Measurements from ENCODE around the gene USH2A. TPM values are rescaled to one million over a fixed set of nuclear protein-coding genes. Genes with fewer than 3 reads are reported as not detected.

USH2A gene
- polyA plus RNA-seq (2012; rRNA removed), result under 0.01 TPM in 1 of 2 replicates, not detected in the other
- under 0.01 TPM in 2 replicates for polyA plus RNA-seq (2012; cell fraction: cytosol; rRNA removed)
- polyA plus RNA-seq (2012; cell fraction: nucleus; rRNA removed), result under 0.01 TPM in 1 of 2 replicates, not detected in the other

GRCh38 chr1:216422821-216423520, at the start of gene USH2A:
USH2A (minus strand) TSS chr1:216423448; CDS start chr1:216422336, 1,112 bp downstream.
- H3K4me3 ChIP-seq (ENCODE audit: low read depth in 2 of 2, low read length in 1 of 2), result no peak within 1 kb of the TSS
- H3K9ac ChIP-seq, result no peak within 1 kb of the TSS
- no peaks in the 10 kb centered on the region for H3K9me3 ChIP-seq
- no peaks in the 10 kb centered on the region for H3F3A ChIP-seq (replicated peaks; ENCODE audit: insufficient read depth)
- no peak within 1 kb of the TSS for H3K4me2 ChIP-seq
- no peak within 1 kb of the TSS for H2AFZ ChIP-seq (ENCODE audit: low read depth)
- no peak for TF ChIP-seq EZH2phosphoT487 (IDR thresholded peaks at IDR 0.05; ENCODE audit: borderline replicate concordance, low read depth)
- TF ChIP-seq, protein P1, sequence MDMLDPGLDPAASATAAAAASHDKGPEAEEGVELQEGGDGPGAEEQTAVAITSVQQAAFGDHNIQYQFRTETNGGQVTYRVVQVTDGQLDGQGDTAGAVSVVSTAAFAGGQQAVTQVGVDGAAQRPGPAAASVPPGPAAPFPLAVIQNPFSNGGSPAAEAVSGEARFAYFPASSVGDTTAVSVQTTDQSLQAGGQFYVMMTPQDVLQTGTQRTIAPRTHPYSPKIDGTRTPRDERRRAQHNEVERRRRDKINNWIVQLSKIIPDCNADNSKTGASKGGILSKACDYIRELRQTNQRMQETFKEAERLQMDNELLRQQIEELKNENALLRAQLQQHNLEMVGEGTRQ (IDR thresholded peaks at IDR 0.05; ENCODE audit: borderline replicate concordance, low read depth, low read length), result no peak
- no peak within 1 kb of the TSS for H3K27ac ChIP-seq (ENCODE audit: low read depth in 2 of 2, low read length in 1 of 2)
- no peak for DNase-seq
- 90% methylated on average over 5 of the region's 5 CpGs for WGBS (ENCODE audit: low lambda C conversion rate)
- no peaks in the 10 kb centered on the region for H3K27me3 ChIP-seq (ENCODE audit: insufficient read depth)
- no peaks in the 10 kb centered on the region for H3K36me3 ChIP-seq (replicated peaks in 1 of 2; ENCODE audit: control insufficient read depth in 1 of 2, insufficient read depth in 2 of 2, low read length in 1 of 2)
- no peaks in the 10 kb centered on the region; a peak in 1 of 4 replicates for H3K4me1 ChIP-seq (ENCODE audit: control insufficient read depth in 1 of 2, insufficient read depth in 2 of 2, low read depth in 1 of 2, low read length in 1 of 2)
- H3K9me2 ChIP-seq, result no peaks in the 10 kb centered on the region
- ChIA-PET CTCF (interaction anchor here (1.8 kb wide), 1 partner anchor 202 kb away, joined by 5 read pairs; no protein-coding TSS in a partner anchor), POLR2A (no interaction called here)
- no peaks in the 10 kb centered on the region for H4K20me1 ChIP-seq (ENCODE audit: insufficient read depth)
- H3K79me2 ChIP-seq (ENCODE audit: insufficient read depth), result no peaks in the 10 kb centered on the region

- Histone ChIP-seq H2AFZ (ENCODE audit: low read depth) (no peak overlapping the region), H4K20me1 (ENCODE audit: insufficient read depth) (no peaks in the 10 kb centered on the region), H3K27me3 (ENCODE audit: insufficient read depth) (no peaks in the 10 kb centered on the region), H3K79me2 (ENCODE audit: insufficient read depth) (no peaks in the 10 kb centered on the region), H3K9ac (no peak overlapping the region), H3K9me2 (no peaks in the 10 kb centered on the region), H3K27ac (ENCODE audit: low read depth in 2 of 2, low read length in 1 of 2) (peak overlapping the region in 1 of 2 experiments; percentile 55; a peak in 1 of 4 replicates), H3K36me3 (replicated peaks in 1 of 2; ENCODE audit: control insufficient read depth in 1 of 2, insufficient read depth in 2 of 2, low read length in 1 of 2) (no peaks in the 10 kb centered on the region), H3K4me2 (no peak overlapping the region), H3K9me3 (no peaks in the 10 kb centered on the region), H3K4me1 (ENCODE audit: control insufficient read depth in 1 of 2, insufficient read depth in 2 of 2, low read depth in 1 of 2, low read length in 1 of 2) (peaks cover 9 to 24% of the 10 kb centered on the region in 2 experiments; a peak in 3 of 4 replicates), H3F3A (replicated peaks; ENCODE audit: insufficient read depth) (peaks cover 25% of the 10 kb centered on the region), H3K4me3 (ENCODE audit: low read depth in 2 of 2, low read length in 1 of 2) (no peak overlapping the region)
- no peak for DNase-seq
- CTCF ChIA-PET, result interaction anchor here (0.6 to 1.0 kb wide), 2 partner anchors 37 to 70 kb away, joined by 3 read pairs; no protein-coding TSS in a partner anchor
- TF ChIP-seq EP300 (IDR thresholded peaks at IDR 0.05; ENCODE audit: borderline replicate concordance in 1 of 2, low read depth in 1 of 2, low read length in 1 of 2) (peak in 1 of 2 experiments; percentile 60; a peak in 2 of 4 replicates), EZH2phosphoT487 (IDR thresholded peaks at IDR 0.05; ENCODE audit: borderline replicate concordance, low read depth) (no peak)
- 80% methylated on average over 3 of the region's 3 CpGs for WGBS (ENCODE audit: low lambda C conversion rate)
- POLR2A ChIA-PET, result no interaction called here
Observed at GRCh38 chr1:216466162-216466801, 43.0 kb upstream of the USH2A start.

GRCh38 chr1:216464489-216464888, 41.2 kb upstream of the USH2A start:
- 14% methylated on average over 1 of the region's 1 CpG for WGBS (ENCODE audit: low lambda C conversion rate)
- POLR2A ChIA-PET, result no interaction called here
- TF ChIP-seq CHD2 (IDR thresholded peaks at IDR 0.05; ENCODE audit: low read length, partially characterized antibody) (no peak), FOXM1 (IDR thresholded peaks at IDR 0.05; ENCODE audit: low read depth) (no peak; the same call in 1 of the 2 replicates), JUND (IDR thresholded peaks at IDR 0.05) (peak; percentile 93), RXRA (IDR thresholded peaks at IDR 0.05; ENCODE audit: borderline replicate concordance, low read depth) (peak; percentile 60; the same call in 1 of the 2 replicates)
- TF ChIP-seq, protein P2, sequence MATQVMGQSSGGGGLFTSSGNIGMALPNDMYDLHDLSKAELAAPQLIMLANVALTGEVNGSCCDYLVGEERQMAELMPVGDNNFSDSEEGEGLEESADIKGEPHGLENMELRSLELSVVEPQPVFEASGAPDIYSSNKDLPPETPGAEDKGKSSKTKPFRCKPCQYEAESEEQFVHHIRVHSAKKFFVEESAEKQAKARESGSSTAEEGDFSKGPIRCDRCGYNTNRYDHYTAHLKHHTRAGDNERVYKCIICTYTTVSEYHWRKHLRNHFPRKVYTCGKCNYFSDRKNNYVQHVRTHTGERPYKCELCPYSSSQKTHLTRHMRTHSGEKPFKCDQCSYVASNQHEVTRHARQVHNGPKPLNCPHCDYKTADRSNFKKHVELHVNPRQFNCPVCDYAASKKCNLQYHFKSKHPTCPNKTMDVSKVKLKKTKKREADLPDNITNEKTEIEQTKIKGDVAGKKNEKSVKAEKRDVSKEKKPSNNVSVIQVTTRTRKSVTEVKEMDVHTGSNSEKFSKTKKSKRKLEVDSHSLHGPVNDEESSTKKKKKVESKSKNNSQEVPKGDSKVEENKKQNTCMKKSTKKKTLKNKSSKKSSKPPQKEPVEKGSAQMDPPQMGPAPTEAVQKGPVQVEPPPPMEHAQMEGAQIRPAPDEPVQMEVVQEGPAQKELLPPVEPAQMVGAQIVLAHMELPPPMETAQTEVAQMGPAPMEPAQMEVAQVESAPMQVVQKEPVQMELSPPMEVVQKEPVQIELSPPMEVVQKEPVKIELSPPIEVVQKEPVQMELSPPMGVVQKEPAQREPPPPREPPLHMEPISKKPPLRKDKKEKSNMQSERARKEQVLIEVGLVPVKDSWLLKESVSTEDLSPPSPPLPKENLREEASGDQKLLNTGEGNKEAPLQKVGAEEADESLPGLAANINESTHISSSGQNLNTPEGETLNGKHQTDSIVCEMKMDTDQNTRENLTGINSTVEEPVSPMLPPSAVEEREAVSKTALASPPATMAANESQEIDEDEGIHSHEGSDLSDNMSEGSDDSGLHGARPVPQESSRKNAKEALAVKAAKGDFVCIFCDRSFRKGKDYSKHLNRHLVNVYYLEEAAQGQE (IDR thresholded peaks at IDR 0.05; ENCODE audit: low read depth, low read length), result no peak
- TF ChIP-seq, protein P1 (IDR thresholded peaks at IDR 0.05; ENCODE audit: borderline replicate concordance, low read depth, low read length), result no peak

More at GRCh38 chr1:216464489-216464888, 41.2 kb upstream of the USH2A start:
- H3K9me3 ChIP-seq, result no peaks in the 10 kb centered on the region
- peak overlapping the region in 1 of 2 experiments; percentile 57; a peak in 2 of 4 replicates for H3K27ac ChIP-seq (ENCODE audit: low read depth in 2 of 2, low read length in 1 of 2)
- H3F3A ChIP-seq (replicated peaks; ENCODE audit: insufficient read depth), result peaks cover 26% of the 10 kb centered on the region
- H4K20me1 ChIP-seq (ENCODE audit: insufficient read depth), result no peaks in the 10 kb centered on the region
- H3K36me3 ChIP-seq (replicated peaks in 1 of 2; ENCODE audit: control insufficient read depth in 1 of 2, insufficient read depth in 2 of 2, low read length in 1 of 2), result no peaks in the 10 kb centered on the region
- H3K9ac ChIP-seq, result no peak overlapping the region
- H2AFZ ChIP-seq (ENCODE audit: low read depth), result no peak overlapping the region
- H3K9me2 ChIP-seq, result no peaks in the 10 kb centered on the region
- no peaks in the 10 kb centered on the region for H3K27me3 ChIP-seq (ENCODE audit: insufficient read depth)
- H3K4me1 ChIP-seq (ENCODE audit: control insufficient read depth in 1 of 2, insufficient read depth in 2 of 2, low read depth in 1 of 2, low read length in 1 of 2), result peaks cover 9 to 24% of the 10 kb centered on the region in 2 experiments; a peak in 3 of 4 replicates
- H3K4me3 ChIP-seq (ENCODE audit: low read depth in 2 of 2, low read length in 1 of 2), result no peak overlapping the region
- CTCF ChIA-PET, result interaction anchor here (0.8 to 1.3 kb wide), 3 partner anchors 9 to 145 kb away, joined by 3 to 4 read pairs (median 4); no protein-coding TSS in a partner anchor
- no peaks in the 10 kb centered on the region for H3K79me2 ChIP-seq (ENCODE audit: insufficient read depth)
- 0 out of 2 replicates have a peak overlapping the region, but pooled peaks have one; percentile 14 for H3K4me2 ChIP-seq
- no peak for DNase-seq
